Measurements from ENCODE around the gene DTX1.

The DTX1 gene

GRCh38 chr12:113088037-113088436 lies 31.5 kb downstream of the DTX1 start:
- no peak for TF ChIP-seq CTCF (IDR thresholded peaks at IDR 0.05)

GRCh38 chr12:113088971-113089756 lies 32.6 kb downstream of the DTX1 start:
- no peak for TF ChIP-seq CTCF (IDR thresholded peaks at IDR 0.05)

DNA sequence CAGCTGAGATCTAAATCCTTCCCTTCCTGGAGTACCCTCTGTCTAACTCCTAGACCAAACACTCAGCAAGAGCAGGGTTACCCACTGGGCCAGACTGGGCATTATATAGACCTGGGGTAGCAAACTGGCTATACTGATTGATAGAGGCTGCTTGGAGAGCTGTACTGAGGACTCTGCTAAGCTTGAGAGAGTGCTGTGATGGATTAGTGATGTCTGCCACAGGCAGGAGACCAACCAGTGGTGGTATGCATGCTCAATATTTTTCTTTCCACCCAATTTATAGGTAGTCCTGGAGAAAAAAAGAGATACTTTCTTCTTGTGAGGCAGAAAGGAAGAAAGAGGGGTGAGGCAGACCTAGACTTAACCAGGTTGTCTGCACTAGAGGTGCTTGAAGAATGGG lies 33.3 kb downstream of the DTX1 start:
- TF ChIP-seq CTCF (IDR thresholded peaks at IDR 0.05): no peak

DNA sequence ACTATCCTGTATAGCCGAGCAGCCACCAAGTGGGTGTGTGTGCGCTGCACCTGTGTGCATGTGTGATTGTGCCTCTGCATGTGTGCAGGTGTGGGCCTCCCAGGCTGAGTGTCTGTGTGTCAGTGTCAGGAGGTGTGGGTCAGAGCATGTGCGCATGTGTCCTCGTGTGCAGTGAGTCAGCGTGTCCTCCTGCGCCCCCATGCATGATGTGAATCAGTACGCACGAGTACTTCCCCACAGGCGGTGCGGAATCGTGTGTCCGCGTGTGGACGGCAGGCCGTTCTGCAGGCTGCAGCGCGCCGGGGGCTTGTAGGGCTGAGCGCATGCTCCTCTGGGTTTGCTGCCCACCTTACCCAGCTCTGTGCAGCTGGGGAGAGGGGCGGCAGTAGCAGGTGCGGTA lies 34.2 kb downstream of the DTX1 start:
- TF ChIP-seq CTCF (IDR thresholded peaks at IDR 0.05): no peak

DNA sequence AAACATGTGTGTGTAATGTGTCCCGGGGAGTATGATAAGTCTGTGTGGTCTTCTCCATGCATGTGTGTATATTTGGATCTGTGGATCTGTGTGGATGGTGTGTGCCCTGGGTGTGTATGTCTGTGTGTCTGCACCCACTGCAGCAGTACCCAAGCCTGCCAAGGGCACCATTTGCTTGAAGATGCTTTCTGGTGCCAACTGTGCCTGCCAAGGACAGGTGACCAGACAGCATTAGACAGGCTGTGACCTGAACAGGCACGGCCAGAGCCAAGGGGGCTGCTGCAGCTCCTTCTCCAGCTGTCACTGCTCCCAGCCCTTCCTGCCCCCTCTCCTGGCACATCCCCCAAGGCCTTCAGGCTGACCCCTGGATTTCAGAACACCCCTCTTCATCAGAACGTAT lies 35.0 kb downstream of the DTX1 start:
- TF ChIP-seq CTCF (IDR thresholded peaks at IDR 0.05): no peak

DNA sequence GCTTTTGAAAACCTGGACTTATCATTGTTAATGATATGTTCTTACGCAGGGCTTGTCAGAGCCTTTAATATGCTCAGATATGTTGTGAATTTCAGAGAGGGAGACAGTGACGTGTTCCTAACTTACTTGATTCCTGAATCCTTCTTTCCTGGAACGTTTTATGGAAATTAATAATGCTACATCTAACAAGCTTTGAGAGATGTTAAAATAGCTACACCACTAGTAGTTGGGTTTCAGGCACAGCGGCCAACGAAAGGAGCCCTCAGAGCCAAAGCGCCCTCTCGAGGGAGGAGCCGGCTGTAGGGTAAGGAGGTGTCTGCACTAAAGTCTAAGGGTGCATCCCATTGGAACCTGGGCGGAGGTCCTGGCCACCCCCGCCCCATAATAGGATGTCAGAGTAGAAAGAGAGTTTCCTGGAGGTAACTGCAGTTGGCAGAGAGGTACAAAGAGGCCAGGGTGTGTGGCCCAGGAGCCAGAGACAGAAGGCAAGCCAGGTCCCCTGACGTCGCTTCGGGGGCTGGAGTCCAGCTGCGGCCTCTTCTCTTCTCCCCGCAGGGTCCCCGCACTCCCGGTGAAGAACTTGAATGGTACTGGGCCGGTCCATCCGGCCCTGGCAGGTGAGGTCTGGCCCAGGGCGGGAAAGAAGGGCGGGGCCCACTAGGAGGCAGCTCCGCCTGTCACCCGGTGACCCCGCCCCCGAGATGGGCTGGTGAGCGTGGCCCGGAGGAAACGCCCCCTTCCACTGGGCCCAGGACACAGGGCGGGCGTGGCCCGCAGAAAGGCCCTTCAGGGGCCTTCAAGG lies 36.3 kb downstream of the DTX1 start:
- no peak for TF ChIP-seq CTCF (IDR thresholded peaks at IDR 0.05)

GRCh38 chr12:113093409-113094101 lies 37.0 kb downstream of the DTX1 start:
- TF ChIP-seq CTCF (IDR thresholded peaks at IDR 0.05): no peak

All from LNCAP (cell line).